COLO829 (cell line): ENCODE measurements around the gene LIPI.
"Not testable (repeated sequence)": the region's sequence is repeated elsewhere in the genome, so short reads cannot be mapped to it uniquely, and the experiment has no call there.

Experiments used
- DNase-seq: peaks from one replicate; pipeline ENCODE4 v3.0.0; 2012; ENCODE audit warnings: low spot score

The LIPI gene

GRCh38 chr21:14116080-14116481, 94.7 kb downstream of the LIPI start:
- DNase-seq, result no peak

GRCh38 chr21:14115646-14116045, 95.1 kb downstream of the LIPI start:
- DNase-seq, result no peak

GRCh38 chr21:14114251-14114650, 96.5 kb downstream of the LIPI start:
- no peak for DNase-seq

GRCh38 chr21:14104564-14104963, 106.2 kb downstream of the LIPI start:
- DNase-seq, result not testable (repeated sequence)

- no peak for DNase-seq
Measured at GRCh38 chr21:14099570-14099969, 111.2 kb downstream of the LIPI start.

GRCh38 chr21:14097881-14098499, 112.8 kb downstream of the LIPI start:
- DNase-seq, result no peak

GRCh38 chr21:14096577-14096976, 114.2 kb downstream of the LIPI start:
- DNase-seq, result no peak

GRCh38 chr21:14096172-14096571, 114.6 kb downstream of the LIPI start:
- DNase-seq, result no peak

- no peak for DNase-seq
Measured at GRCh38 chr21:14095056-14095455, 115.7 kb downstream of the LIPI start.

- no peak for DNase-seq
Measured at GRCh38 chr21:14092834-14093560, 117.8 kb downstream of the LIPI start.

- DNase-seq, result not testable (repeated sequence)
Measured at GRCh38 chr21:14090184-14090583, 120.6 kb downstream of the LIPI start.

- no peak for DNase-seq
Measured at GRCh38 chr21:14088391-14088790, 122.4 kb downstream of the LIPI start.

- DNase-seq, result no peak
Measured at GRCh38 chr21:14086553-14086952, 124.2 kb downstream of the LIPI start.

GRCh38 chr21:14084701-14085100, 126.1 kb downstream of the LIPI start:
- no peak for DNase-seq

GRCh38 chr21:14084068-14084501, 126.7 kb downstream of the LIPI start:
- DNase-seq, result no peak

GRCh38 chr21:14080764-14081096, 130.0 kb downstream of the LIPI start:
- DNase-seq, result no peak

- DNase-seq, result no peak
Measured at GRCh38 chr21:14080040-14080763, 130.6 kb downstream of the LIPI start.

GRCh38 chr21:14078746-14079375, 131.9 kb downstream of the LIPI start:
- no peak for DNase-seq

GRCh38 chr21:14076143-14076806, 134.5 kb downstream of the LIPI start:
- DNase-seq, result no peak

- DNase-seq, result no peak
Measured at GRCh38 chr21:14075346-14076142, 135.2 kb downstream of the LIPI start.

GRCh38 chr21:14074177-14074576, 136.6 kb downstream of the LIPI start:
- DNase-seq, result no peak
